Neuronal stem cell (in vitro differentiated cells): ENCODE results near the gene ABCB9.

ENCODE experiments used
- DNase-seq: peaks from one replicate; pipeline ENCODE4 v3.0.0-alpha.2; 2013; ENCODE audit warnings: low spot score
- H2AFZ ChIP-seq: one replicate; pipeline ENCODE4 v1.6.1; 2013; ENCODE audit warnings: mild to moderate bottlenecking, low read length, inconsistent platforms
- H2AK5ac ChIP-seq: 2 replicates; pipeline ENCODE4 v1.6.1; 2013; ENCODE audit warnings: low read depth, mild to moderate bottlenecking, inconsistent platforms, low read length, moderate library complexity, mixed read lengths
- H2BK120ac ChIP-seq: 2 replicates; pipeline ENCODE4 v1.6.1; 2013; ENCODE audit warnings: low read depth, mild to moderate bottlenecking, inconsistent platforms, low read length, moderate library complexity, mixed read lengths
- H2BK12ac ChIP-seq: one replicate; pipeline ENCODE4 v1.6.1; 2013; ENCODE audit warnings: low read length, inconsistent platforms
- H2BK15ac ChIP-seq: 2 replicates; pipeline ENCODE4 v1.6.1; 2013; ENCODE audit warnings: mild to moderate bottlenecking, low read length, inconsistent platforms, mixed read lengths
- H2BK5ac ChIP-seq: one replicate; pipeline ENCODE4 v1.6.1; 2013; ENCODE audit warnings: inconsistent platforms, mild to moderate bottlenecking, low read length, moderate library complexity
- H3K14ac ChIP-seq: one replicate; pipeline ENCODE4 v1.6.1; 2013; ENCODE audit warnings: low read length, inconsistent platforms
- H3K18ac ChIP-seq: 2 replicates; pipeline ENCODE4 v1.6.1; 2013; ENCODE audit warnings: low read length, inconsistent platforms
- H3K23ac ChIP-seq: 2 replicates; pipeline ENCODE4 v1.6.1; 2013; ENCODE audit warnings: low read depth, mild to moderate bottlenecking, mixed read lengths, low read length, inconsistent platforms; ENCODE audit not compliant: poor library complexity
- H3K27ac ChIP-seq: replicated peaks from 3 replicates; pipeline ENCODE4 v1.5.1; 2013; ENCODE audit warnings: low read length, inconsistent platforms
- H3K27me3 ChIP-seq, 3 experiments: 2 replicates each; pipeline ENCODE4 v1.6.1; 2013; ENCODE audit warnings: low read length in 3 of 3, mild to moderate bottlenecking in 2 of 3, inconsistent platforms in 1 of 3, low read depth in 1 of 3, mixed read lengths in 1 of 3, moderate library complexity in 1 of 3; ENCODE audit not compliant: control insufficient read depth in 3 of 3, insufficient read depth in 3 of 3
- H3K36me3 ChIP-seq, 2 donors: replicated peaks in 1 of 2; 2 replicates each; pipeline ENCODE4 v1.6.1; 2013; ENCODE audit warnings: low read length in 2 of 2; ENCODE audit not compliant: control insufficient read depth in 2 of 2, insufficient read depth in 2 of 2
- H3K4ac ChIP-seq: 2 replicates; pipeline ENCODE4 v1.6.1; 2013; ENCODE audit warnings: inconsistent platforms, mild to moderate bottlenecking, low read length, moderate library complexity
- H3K4me1 ChIP-seq, 2 donors: 1 replicate in 1 of 2; 2 replicates in 1 of 2; pipeline ENCODE4 v1.6.1; 2013; ENCODE audit warnings: low read length in 2 of 2, low read depth in 1 of 2; ENCODE audit not compliant: control insufficient read depth in 2 of 2, insufficient read depth in 1 of 2
- H3K4me2 ChIP-seq: one replicate; pipeline ENCODE4 v1.6.1; 2013; ENCODE audit warnings: mild to moderate bottlenecking, low read length, inconsistent platforms; ENCODE audit not compliant: insufficient read depth, poor library complexity, severe bottlenecking
- H3K4me3 ChIP-seq, 2 donors: 2 replicates each; pipeline ENCODE4 v1.5.1; 2013; ENCODE audit warnings: low read length in 2 of 2, mild to moderate bottlenecking in 2 of 2, inconsistent platforms in 1 of 2, moderate library complexity in 1 of 2
- H3K79me1 ChIP-seq: one replicate; pipeline ENCODE4 v1.6.1; 2013; ENCODE audit warnings: low read depth, mild to moderate bottlenecking, inconsistent platforms, low read length, moderate library complexity
- H3K9ac ChIP-seq: one replicate; pipeline ENCODE4 v1.6.1; 2013; ENCODE audit warnings: mild to moderate bottlenecking, low read depth, low read length, inconsistent platforms; ENCODE audit not compliant: poor library complexity
- H3K9me3 ChIP-seq, 2 donors: replicated peaks in 1 of 2; 2 replicates each; pipeline versions ENCODE3 to v1.6.1; 2013; ENCODE audit warnings: low read length in 2 of 2, mild to moderate bottlenecking in 2 of 2, inconsistent platforms in 1 of 2, low read depth in 1 of 2, mixed read lengths in 1 of 2, moderate library complexity in 1 of 2; ENCODE audit not compliant: control insufficient read depth in 2 of 2, insufficient read depth in 1 of 2
- H4K8ac ChIP-seq: one replicate; pipeline ENCODE4 v1.6.1; 2013; ENCODE audit warnings: low read depth, mild to moderate bottlenecking, inconsistent platforms, low read length, moderate library complexity
- H4K91ac ChIP-seq: one replicate; pipeline ENCODE4 v1.6.1; 2013; ENCODE audit warnings: low read length, low read depth, mild to moderate bottlenecking, inconsistent platforms; ENCODE audit not compliant: poor library complexity
- WGBS, 2 donors: extraction: QIAGEN DNeasy Blood & Tissue Kit; methylation state at CpG; one replicate each; pipeline ENCODE4 v1.1.7; 2013; ENCODE audit warnings: missing lambda C conversion rate in 2 of 2, mixed read lengths in 1 of 2; ENCODE audit not compliant: insufficient read length in 2 of 2, insufficient replicate concordance in 1 of 2; ENCODE audit errors: extremely low coverage in 2 of 2; 5-methylcytosine and 5-hydroxymethylcytosine counted together

ABCB9 gene

DNA sequence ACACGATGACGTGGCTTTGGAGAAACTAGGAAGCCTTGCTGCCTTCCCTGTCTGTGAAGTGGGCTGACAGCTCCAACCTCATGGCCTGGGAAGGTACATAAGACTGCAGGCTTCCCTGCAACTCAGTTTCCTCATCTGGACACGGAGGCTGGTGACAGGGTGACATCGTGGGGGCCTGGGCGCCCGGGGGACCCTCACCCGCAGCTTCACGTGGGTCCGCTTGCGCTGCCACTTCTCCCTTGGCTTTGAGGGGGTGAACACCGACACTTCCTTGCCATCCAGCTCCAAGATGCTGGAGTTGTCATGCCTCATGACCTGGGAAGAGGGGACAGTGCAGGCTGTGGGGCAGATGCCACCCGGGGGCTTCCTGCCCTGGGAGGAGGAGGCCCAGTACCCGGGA, 21.8 kb upstream of the ABCB9 start:
- H2AFZ ChIP-seq, result no peak overlapping the region
- no peak overlapping the region for H3K4me2 ChIP-seq
- no peak overlapping the region for H3K23ac ChIP-seq
- no peak overlapping the region for H4K8ac ChIP-seq
- H3K27me3 ChIP-seq, result no peaks in the 10 kb centered on the region
- peaks cover 3 to 22% of the 10 kb centered on the region in 2 donors for H3K36me3 ChIP-seq
- H2BK120ac ChIP-seq, result peak overlapping the region; percentile 50
- no peak overlapping the region for H3K4ac ChIP-seq
- H2AK5ac ChIP-seq, result no peak overlapping the region
- no CpG with 5 or more reads among the region's 13 CpGs for WGBS, 2 donors
- H2BK12ac ChIP-seq, result no peak overlapping the region
- no peak overlapping the region for H3K18ac ChIP-seq
- no peaks in the 10 kb centered on the region for H3K9me3 ChIP-seq
- DNase-seq, result no peak
- no peak overlapping the region for H2BK5ac ChIP-seq
- H3K27ac ChIP-seq, result no peak overlapping the region
- H4K91ac ChIP-seq, result no peak overlapping the region
- peaks cover 0 to 23% of the 10 kb centered on the region in 2 donors for H3K4me1 ChIP-seq
- H2BK15ac ChIP-seq, result no peak overlapping the region
- H3K79me1 ChIP-seq, result peaks cover 3% of the 10 kb centered on the region
- H3K4me3 ChIP-seq, result peak overlapping the region in 1 of 2 donors; percentile 43
- peak overlapping the region; percentile 21 for H3K9ac ChIP-seq
- no peak overlapping the region for H3K14ac ChIP-seq

DNA sequence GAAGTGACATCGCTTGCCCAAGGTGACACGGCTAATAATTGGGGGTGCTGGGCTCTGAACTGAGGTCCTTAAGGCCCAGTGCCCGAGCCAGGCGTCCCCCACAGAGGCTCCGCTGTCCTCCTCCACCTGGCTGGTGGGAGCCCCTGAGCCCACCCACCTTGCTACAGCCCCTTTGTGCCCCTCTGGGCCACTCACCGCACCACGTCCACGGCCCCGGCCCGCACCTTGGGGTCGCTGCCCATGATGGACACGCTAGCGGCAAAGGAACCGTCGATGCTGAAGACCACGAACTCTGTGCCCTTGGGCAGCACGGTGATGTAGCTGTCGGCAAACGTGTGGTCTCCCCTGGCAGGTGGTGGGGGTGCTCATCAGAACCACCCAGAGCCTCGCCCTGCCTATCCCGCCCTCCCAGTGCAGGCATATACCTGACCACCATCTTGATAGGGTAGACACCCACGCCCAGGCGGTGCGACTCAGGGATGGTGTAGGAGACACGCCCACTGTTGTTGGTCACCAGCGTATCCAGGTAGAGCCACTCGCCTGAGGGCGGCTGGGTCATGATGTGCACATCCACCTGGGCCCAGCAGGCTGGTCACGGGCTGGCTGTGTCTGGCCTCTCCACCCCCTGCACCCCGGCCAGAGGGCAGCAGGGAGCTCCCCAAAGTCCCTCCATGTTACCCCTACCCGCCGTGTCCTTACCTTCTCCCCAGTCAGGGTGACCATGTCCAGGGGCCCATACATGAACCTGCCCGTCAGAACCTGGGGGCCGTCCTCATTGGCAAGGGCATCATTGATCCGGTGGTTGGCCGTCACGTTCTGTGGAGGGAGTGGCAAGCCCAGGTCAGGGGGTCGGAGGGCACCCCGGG, 21.1 kb upstream of the ABCB9 start:
- no peak overlapping the region for H3K4ac ChIP-seq
- H3K23ac ChIP-seq, result peak overlapping the region; percentile 55
- H3K18ac ChIP-seq, result no peak overlapping the region
- no CpG with 5 or more reads among the region's 39 CpGs for WGBS, 2 donors
- H3K4me3 ChIP-seq, result peak overlapping the region in 1 of 2 donors; percentile 28
- no peaks in the 10 kb centered on the region for H3K27me3 ChIP-seq
- peaks cover 3% of the 10 kb centered on the region for H3K79me1 ChIP-seq
- no peak overlapping the region for H2BK120ac ChIP-seq
- peaks cover 8 to 29% of the 10 kb centered on the region in 2 donors for H3K36me3 ChIP-seq
- no peaks in the 10 kb centered on the region for H3K9me3 ChIP-seq
- H2BK12ac ChIP-seq, result no peak overlapping the region
- peak overlapping the region; percentile 14 for H3K4me2 ChIP-seq
- no peak for DNase-seq
- H3K4me1 ChIP-seq, result peaks cover 0 to 30% of the 10 kb centered on the region in 2 donors
- no peak overlapping the region for H2BK5ac ChIP-seq
- no peak overlapping the region for H2BK15ac ChIP-seq
- H2AFZ ChIP-seq, result no peak overlapping the region
- no peak overlapping the region for H3K27ac ChIP-seq
- peak overlapping the region; percentile 60 for H3K9ac ChIP-seq
- H2AK5ac ChIP-seq, result peak overlapping the region; percentile 63
- no peak overlapping the region for H4K91ac ChIP-seq
- peak overlapping the region; percentile 38 for H3K14ac ChIP-seq
- peak overlapping the region; percentile 65 for H4K8ac ChIP-seq

DNA sequence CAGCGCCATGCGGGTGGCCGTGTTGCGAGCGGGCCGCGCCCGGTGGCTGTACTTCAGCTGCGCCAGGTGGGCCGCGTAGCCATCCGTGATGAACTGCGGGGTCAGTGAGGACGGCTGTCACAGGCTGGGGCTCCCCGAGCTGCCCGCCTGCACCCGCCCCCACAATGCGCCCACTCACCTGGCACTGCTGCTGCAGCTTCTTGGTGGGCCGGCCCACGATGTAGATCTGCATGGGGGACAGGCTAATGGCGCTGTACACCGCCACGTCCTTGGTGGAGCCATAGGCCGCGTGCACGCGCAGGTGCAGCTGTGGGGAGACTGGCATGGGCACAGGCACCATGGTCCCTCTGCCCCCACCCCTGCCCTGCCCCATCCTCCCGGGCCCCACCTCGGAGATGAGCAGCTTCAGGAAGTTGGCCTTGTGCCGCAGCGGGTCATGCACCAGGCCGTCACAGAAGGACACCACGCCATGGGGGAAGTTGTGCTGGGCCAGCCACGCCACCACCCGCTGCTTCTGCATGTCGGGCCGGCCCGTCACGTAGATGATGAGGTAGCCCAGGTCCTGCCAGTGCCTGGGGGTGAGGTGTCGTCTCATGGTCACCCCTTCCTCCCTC, 20.1 kb upstream of the ABCB9 start:
- no peak overlapping the region for H2AFZ ChIP-seq
- no peaks in the 10 kb centered on the region for H3K9me3 ChIP-seq
- H3K27ac ChIP-seq, result no peak overlapping the region
- DNase-seq, result no peak
- H3K9ac ChIP-seq, result no peak overlapping the region
- H3K4ac ChIP-seq, result no peak overlapping the region
- no peak overlapping the region for H3K14ac ChIP-seq
- peaks cover 7% of the 10 kb centered on the region for H3K79me1 ChIP-seq
- no peaks in the 10 kb centered on the region for H3K27me3 ChIP-seq
- peak overlapping the region; percentile 96 for H4K8ac ChIP-seq
- peaks cover 6 to 38% of the 10 kb centered on the region in 2 donors for H3K4me1 ChIP-seq
- H3K18ac ChIP-seq, result no peak overlapping the region
- no peak overlapping the region for H2BK120ac ChIP-seq
- H4K91ac ChIP-seq, result no peak overlapping the region
- no CpG with 5 or more reads among the region's 40 CpGs for WGBS, 2 donors
- no peak overlapping the region for H3K4me2 ChIP-seq
- H2AK5ac ChIP-seq, result no peak overlapping the region
- no peak overlapping the region for H2BK15ac ChIP-seq
- peak overlapping the region; percentile 31 for H3K23ac ChIP-seq
- no peak overlapping the region for H2BK12ac ChIP-seq
- peaks cover 12 to 38% of the 10 kb centered on the region in 2 donors for H3K36me3 ChIP-seq
- H2BK5ac ChIP-seq, result no peak overlapping the region
- no peak overlapping the region for H3K4me3 ChIP-seq
